B cell (primary cell): ENCODE results near the gene MLH3. TPM values are rescaled to one million over a fixed set of nuclear protein-coding genes. Genes with fewer than 3 reads are reported as not detected.

ENCODE experiments used
- ATAC-seq: fragments of 200-7000 bp; cut with Tn5 transposase; one replicate; pipeline ENCODE4 v1.10.0; 2021; ENCODE audit warnings: low read depth, mild to moderate bottlenecking, moderate number of reproducible peaks, moderate library complexity
- CTCF ChIA-PET: fragments of 350-600 bp; sonication (Branson Sonifier 250); formaldehyde crosslinking; loops from one replicate; lab custom pipeline; 2021; ENCODE audit warnings: antibody characterized with exemption, inconsistent platforms; lab: Charles Lee
- POLR2A ChIA-PET: fragments of 350-600 bp; sonication (Branson Sonifier 250); formaldehyde crosslinking; loops from one replicate; lab custom pipeline; 2021; ENCODE audit warnings: antibody characterized with exemption; lab: Charles Lee
- DNase-seq: peaks from one replicate; pipeline ENCODE4 v3.0.0; 2013
- H2AFZ ChIP-seq: 2 replicates; pipeline ENCODE4 v1.6.1; 2012; ENCODE audit warnings: mild to moderate bottlenecking, low read depth, low read length; ENCODE audit not compliant: insufficient read depth, poor library complexity, severe bottlenecking
- H3K27ac ChIP-seq, 2 donors: 1 replicate in 1 of 2; 2 replicates in 1 of 2; pipeline ENCODE4 v1.5.1; 2012 to 2013; ENCODE audit warnings: low read length in 2 of 2, mild to moderate bottlenecking in 2 of 2, moderate library complexity in 1 of 2
- H3K27me3 ChIP-seq, 4 experiments: fragments of 200-600 bp in 1 of 4; sonication (generic) in 1 of 4; replicated peaks in 1 of 4; 1 replicate in 2 of 4; 2 replicates in 2 of 4; pipeline versions ENCODE4 v1.6.1 to v1.7.0; 2013 to 2016; ENCODE audit warnings: low read length in 3 of 4, mild to moderate bottlenecking in 2 of 4, mixed read lengths in 1 of 4, moderate library complexity in 1 of 4; ENCODE audit not compliant: insufficient read depth in 4 of 4, control insufficient read depth in 3 of 4; ENCODE audit errors: control extremely low read depth in 1 of 4
- H3K36me3 ChIP-seq, 2 experiments: replicated peaks in 1 of 2; 1 replicate in 1 of 2; 2 replicates in 1 of 2; pipeline versions ENCODE4 v1.6.1 to v1.7.1; 2013; ENCODE audit warnings: low read length in 1 of 2; ENCODE audit not compliant: insufficient read depth in 2 of 2, control insufficient read depth in 1 of 2; ENCODE audit errors: control extremely low read depth in 1 of 2, extremely low read depth in 1 of 2
- H3K4me1 ChIP-seq, 2 donors: fragments of 200-600 bp in 1 of 2; sonication (generic) in 1 of 2; 1 replicate in 1 of 2; 2 replicates in 1 of 2; pipeline versions ENCODE4 v1.5.1 to v1.6.1; 2013 to 2017; ENCODE audit warnings: low read length in 2 of 2; ENCODE audit not compliant: control insufficient read depth in 2 of 2, insufficient read depth in 2 of 2
- H3K4me2 ChIP-seq: replicated peaks from 2 replicates; pipeline ENCODE3; 2012; ENCODE audit warnings: mild to moderate bottlenecking, low read depth, low read length; ENCODE audit not compliant: poor library complexity, severe bottlenecking
- H3K4me3 ChIP-seq, 5 experiments: fragments of 200-600 bp in 1 of 5; sonication (generic) in 1 of 5; 1 replicate in 3 of 5; 2 replicates in 2 of 5; pipeline versions ENCODE4 v1.5.1 to v1.7.0; 2011 to 2016; ENCODE audit warnings: low read length in 4 of 5, mild to moderate bottlenecking in 4 of 5, low read depth in 2 of 5, control low read depth in 1 of 5, moderate library complexity in 1 of 5; ENCODE audit not compliant: insufficient read depth in 1 of 5; ENCODE audit errors: control extremely low read depth in 1 of 5, extremely low read depth in 1 of 5
- H3K79me2 ChIP-seq: fragments of 200-600 bp; sonication (generic); one replicate; pipeline ENCODE4 v1.6.0; 2016; ENCODE audit warnings: low read length; ENCODE audit not compliant: control insufficient read depth, insufficient read depth
- H3K9ac ChIP-seq: fragments of 200-600 bp; sonication (generic); 2 replicates; pipeline ENCODE4 v1.6.1; 2017; ENCODE audit warnings: mild to moderate bottlenecking, low read length, moderate library complexity
- H3K9me3 ChIP-seq, 3 donors: one replicate each; pipeline versions ENCODE4 v1.6.1 to v1.7.1; 2013; ENCODE audit warnings: low read length in 2 of 3; ENCODE audit not compliant: control insufficient read depth in 2 of 3, insufficient read depth in 1 of 3; ENCODE audit errors: control extremely low read depth in 1 of 3
- H4K20me1 ChIP-seq: 2 replicates; pipeline ENCODE4 v1.6.0; 2012; ENCODE audit warnings: mild to moderate bottlenecking, low read length; ENCODE audit not compliant: insufficient read depth, control insufficient read depth, poor library complexity, severe bottlenecking
- H3K27ac Mint-ChIP-seq: one replicate; pipeline ENCODE4 v1.8.0; 2021; ENCODE audit warnings: mixed read lengths
- H3K27me3 Mint-ChIP-seq: one replicate; pipeline ENCODE4 v1.8.0; 2021; ENCODE audit warnings: mixed read lengths
- H3K4me1 Mint-ChIP-seq: one replicate; pipeline ENCODE4 v1.8.0; 2021; ENCODE audit warnings: mixed read lengths
- H3K4me3 Mint-ChIP-seq: one replicate; pipeline ENCODE4 v1.8.0; 2021; ENCODE audit warnings: mixed read lengths
- H3K9me3 Mint-ChIP-seq: one replicate; pipeline ENCODE4 v1.8.0; 2022; ENCODE audit warnings: mixed read lengths; ENCODE audit not compliant: insufficient read depth
- EZH2 ChIP-seq: IDR thresholded peaks from 2 replicates; pipeline ENCODE4 v1.6.1; 2012; ENCODE audit warnings: borderline replicate concordance, low read depth, mild to moderate bottlenecking, moderate library complexity, low read length; ENCODE audit not compliant: insufficient read depth, poor library complexity, severe bottlenecking
- WGBS: methylation state at CpG from one replicate; pipeline ENCODE4 v1.1.5; 2013; ENCODE audit warnings: missing lambda C conversion rate; ENCODE audit not compliant: insufficient coverage; 5-methylcytosine and 5-hydroxymethylcytosine counted together
- intact Hi-C: fragments of 100-400 bp; cut with micrococcal nuclease; formaldehyde crosslinking; loops from one replicate; pipeline ENCODE4 v1.10.0; 2022
- polyA plus RNA-seq: library from polyadenylated mRNA; depleted of rRNA; stranded (reverse); fragments of >200 nt; gene quantifications from 2 replicates; pipeline ENCODE4 v1.2.3, GENCODE V29; 2012
- total RNA-seq, 2 donors: library from RNA; stranded (reverse); fragments of 120-200 nt in 1 of 2; gene quantifications; 1 replicate in 1 of 2; 2 replicates in 1 of 2; pipeline versions ENCODE4 v1.2.3 to v1.2.4, GENCODE V29; 2013 to 2022
- TF ChIP-seq, protein P1 (sequence below): fragments of 200-600 bp; IDR thresholded peaks from one replicate; pipeline ENCODE4 v1.8.0; 2022; ENCODE audit warnings: antibody characterized with exemption, mild to moderate bottlenecking

The MLH3 gene
- total and polyA plus RNA-seq, 2 donors (not counting 1 experiment from before 2014, with no cell fraction given) = 6.7 to 19.9 TPM

DNA sequence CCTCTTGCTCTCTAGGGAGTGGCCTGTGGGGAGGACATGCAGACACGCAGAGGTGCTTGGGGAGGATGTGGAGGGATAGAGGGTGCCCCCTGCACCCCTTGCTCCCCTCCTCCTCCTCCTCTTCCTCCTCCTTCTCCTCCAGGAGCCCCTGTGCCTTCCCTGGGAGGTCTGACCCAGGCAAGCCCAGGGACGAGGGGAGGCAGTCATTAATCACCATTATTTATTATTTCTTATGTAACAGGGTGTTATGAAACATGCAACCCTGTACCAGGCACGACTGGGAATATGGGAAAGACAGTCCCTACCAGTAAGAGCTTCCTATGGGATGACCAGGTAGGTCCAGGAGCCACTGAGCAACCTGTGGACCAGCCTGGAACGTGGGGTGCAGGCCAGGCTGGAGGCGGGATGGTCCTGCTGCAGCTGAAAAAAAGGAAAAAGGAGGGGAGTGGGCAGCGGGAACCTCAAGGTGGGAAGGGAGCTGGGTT lies 73.3 kb downstream of the MLH3 start:
- no peak overlapping the region for H3K4me2 ChIP-seq
- no peak overlapping the region for H3K9ac ChIP-seq
- no peak overlapping the region for H3K27ac ChIP-seq
- intact Hi-C loops = no loop called here
- no peak for DNase-seq
- no peak overlapping the region for H3K4me3 Mint-ChIP-seq
- H3K27me3 Mint-ChIP-seq = no peaks in the 10 kb centered on the region
- no peaks in the 10 kb centered on the region for H3K9me3 Mint-ChIP-seq
- no peaks in the 10 kb centered on the region for H3K4me1 Mint-ChIP-seq
- 79% methylated on average over 4 of the region's 6 CpGs for WGBS
- H2AFZ ChIP-seq = no peak overlapping the region
- no peaks in the 10 kb centered on the region for H3K36me3 ChIP-seq
- H4K20me1 ChIP-seq = no peaks in the 10 kb centered on the region
- ChIA-PET POLR2A (no interaction called here), CTCF (interaction anchor here (0.8 kb wide), 1 partner anchor 117 kb away, joined by 3 read pairs; no protein-coding TSS in a partner anchor)
- no peak overlapping the region for H3K27ac Mint-ChIP-seq
- no peaks in the 10 kb centered on the region for H3K79me2 ChIP-seq
- no peak overlapping the region for H3K4me3 ChIP-seq
- peaks cover 0 to 5% of the 10 kb centered on the region in 2 donors for H3K4me1 ChIP-seq
- no peaks in the 10 kb centered on the region for H3K27me3 ChIP-seq
- H3K9me3 ChIP-seq = no peaks in the 10 kb centered on the region
- ATAC-seq = no peak
- TF ChIP-seq, protein P1, sequence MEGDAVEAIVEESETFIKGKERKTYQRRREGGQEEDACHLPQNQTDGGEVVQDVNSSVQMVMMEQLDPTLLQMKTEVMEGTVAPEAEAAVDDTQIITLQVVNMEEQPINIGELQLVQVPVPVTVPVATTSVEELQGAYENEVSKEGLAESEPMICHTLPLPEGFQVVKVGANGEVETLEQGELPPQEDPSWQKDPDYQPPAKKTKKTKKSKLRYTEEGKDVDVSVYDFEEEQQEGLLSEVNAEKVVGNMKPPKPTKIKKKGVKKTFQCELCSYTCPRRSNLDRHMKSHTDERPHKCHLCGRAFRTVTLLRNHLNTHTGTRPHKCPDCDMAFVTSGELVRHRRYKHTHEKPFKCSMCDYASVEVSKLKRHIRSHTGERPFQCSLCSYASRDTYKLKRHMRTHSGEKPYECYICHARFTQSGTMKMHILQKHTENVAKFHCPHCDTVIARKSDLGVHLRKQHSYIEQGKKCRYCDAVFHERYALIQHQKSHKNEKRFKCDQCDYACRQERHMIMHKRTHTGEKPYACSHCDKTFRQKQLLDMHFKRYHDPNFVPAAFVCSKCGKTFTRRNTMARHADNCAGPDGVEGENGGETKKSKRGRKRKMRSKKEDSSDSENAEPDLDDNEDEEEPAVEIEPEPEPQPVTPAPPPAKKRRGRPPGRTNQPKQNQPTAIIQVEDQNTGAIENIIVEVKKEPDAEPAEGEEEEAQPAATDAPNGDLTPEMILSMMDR = no peak
- TF ChIP-seq EZH2 = no peak

DNA sequence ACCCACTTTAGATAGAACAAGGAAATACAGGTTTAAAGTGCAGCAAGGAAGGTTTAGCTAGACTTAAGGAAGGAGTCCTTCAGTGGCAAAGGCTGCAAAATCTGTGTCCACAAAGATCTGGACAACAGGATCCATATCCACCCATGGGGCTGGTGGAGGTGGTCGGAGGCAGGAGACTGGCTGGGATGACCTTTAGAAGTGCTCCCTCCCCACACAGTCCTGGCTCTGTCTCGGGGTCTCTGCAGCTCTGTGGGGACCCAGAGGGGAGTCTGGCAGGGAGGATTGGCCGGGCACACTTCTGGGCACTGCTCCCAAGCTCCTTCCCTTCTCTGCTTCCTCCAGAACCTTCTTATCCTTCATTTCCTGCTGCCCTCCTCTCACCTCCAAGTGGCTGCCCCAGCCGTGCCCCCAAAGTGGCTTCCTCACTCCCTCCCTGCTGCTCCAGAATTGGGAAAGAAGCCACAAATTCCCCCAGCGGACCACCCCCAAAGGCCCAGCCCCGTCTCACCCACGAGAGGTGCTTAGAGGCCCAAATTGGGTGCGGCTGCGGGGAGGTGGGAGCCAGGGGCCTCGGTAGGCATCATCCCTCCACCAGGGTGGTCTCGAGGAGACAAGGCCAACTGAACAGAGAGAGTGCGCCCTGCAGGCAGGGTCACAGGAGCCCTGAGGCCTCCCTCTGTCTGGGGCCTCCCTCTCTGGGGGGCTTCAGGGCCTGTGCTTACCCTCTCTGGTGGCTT lies 73.9 kb downstream of the MLH3 start:
- Histone ChIP-seq H3K4me3 (no peak overlapping the region), H3K4me1 (peaks cover 0 to 5% of the 10 kb centered on the region in 2 donors), H3K79me2 (no peaks in the 10 kb centered on the region), H3K27me3 (no peaks in the 10 kb centered on the region), H2AFZ (no peak overlapping the region), H4K20me1 (no peaks in the 10 kb centered on the region), H3K4me2 (no peak overlapping the region), H3K9me3 (no peaks in the 10 kb centered on the region), H3K36me3 (no peaks in the 10 kb centered on the region), H3K27ac (no peak overlapping the region), H3K9ac (no peak overlapping the region)
- WGBS = 81% methylated on average over 11 of the region's 12 CpGs
- no peaks in the 10 kb centered on the region for H3K4me1 Mint-ChIP-seq
- DNase-seq (no peak), ATAC-seq (no peak)
- no peak overlapping the region for H3K4me3 Mint-ChIP-seq
- POLR2A ChIA-PET = no interaction called here
- CTCF ChIA-PET = interaction anchor here (0.8 kb wide), 1 partner anchor 117 kb away, joined by 3 read pairs; no protein-coding TSS in a partner anchor
- H3K27me3 Mint-ChIP-seq = no peaks in the 10 kb centered on the region
- H3K27ac Mint-ChIP-seq = no peak overlapping the region
- TF ChIP-seq EZH2 = no peak
- TF ChIP-seq, protein P1 = no peak
- intact Hi-C loops = no loop called here
- no peaks in the 10 kb centered on the region for H3K9me3 Mint-ChIP-seq
